ENCODE measurements around the gene HOXB8.

The HOXB8 gene

DNA sequence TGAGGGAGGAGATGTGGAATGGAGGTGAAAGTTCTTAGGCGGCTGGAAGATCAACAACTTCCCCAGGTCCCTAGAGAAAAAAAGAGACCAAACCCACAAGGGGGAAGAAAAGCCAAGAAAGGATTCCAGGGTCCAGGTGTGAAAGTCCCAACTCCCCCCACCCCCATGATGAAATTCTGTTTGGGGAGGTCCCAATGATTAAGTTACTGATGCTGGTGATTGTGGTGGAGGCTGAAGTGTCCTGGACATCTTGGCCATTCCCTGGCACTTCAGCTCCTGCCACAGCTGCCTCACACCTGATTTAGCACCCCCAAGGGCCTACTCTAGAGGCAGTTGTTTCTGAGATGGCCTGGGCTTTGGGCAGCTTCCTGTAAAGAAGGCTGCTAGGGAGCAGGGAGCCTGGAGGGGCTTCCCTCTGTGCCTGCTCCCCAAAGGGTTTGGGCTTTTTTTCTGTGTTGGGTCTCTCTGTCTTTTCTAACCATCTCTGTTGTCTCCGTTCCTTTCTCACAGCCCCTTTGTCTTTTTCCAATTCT lies 50.0 kb downstream of the HOXB8 start:
- FAIRE-seq (no peak), DNase-seq (ENCODE audit: insufficient read length, low spot score) (no peak)
- TF ChIP-seq POLR2AphosphoS5 (IDR thresholded peaks at IDR 0.05; ENCODE audit: low read depth, low read length) (no peak), TAF1 (IDR thresholded peaks at IDR 0.05; ENCODE audit: low read depth, low read length) (no peak), POU2F2 (IDR thresholded peaks at IDR 0.05; ENCODE audit: low read depth, low read length) (no peak), POLR2A (IDR thresholded peaks at IDR 0.05; ENCODE audit: low read depth, low read length) (no peak), SPI1 (IDR thresholded peaks at IDR 0.05; ENCODE audit: low read depth, low read length) (no peak), PAX5 (IDR thresholded peaks at IDR 0.05; ENCODE audit: insufficient read depth, low read length, severe bottlenecking) (no peak)

DNA sequence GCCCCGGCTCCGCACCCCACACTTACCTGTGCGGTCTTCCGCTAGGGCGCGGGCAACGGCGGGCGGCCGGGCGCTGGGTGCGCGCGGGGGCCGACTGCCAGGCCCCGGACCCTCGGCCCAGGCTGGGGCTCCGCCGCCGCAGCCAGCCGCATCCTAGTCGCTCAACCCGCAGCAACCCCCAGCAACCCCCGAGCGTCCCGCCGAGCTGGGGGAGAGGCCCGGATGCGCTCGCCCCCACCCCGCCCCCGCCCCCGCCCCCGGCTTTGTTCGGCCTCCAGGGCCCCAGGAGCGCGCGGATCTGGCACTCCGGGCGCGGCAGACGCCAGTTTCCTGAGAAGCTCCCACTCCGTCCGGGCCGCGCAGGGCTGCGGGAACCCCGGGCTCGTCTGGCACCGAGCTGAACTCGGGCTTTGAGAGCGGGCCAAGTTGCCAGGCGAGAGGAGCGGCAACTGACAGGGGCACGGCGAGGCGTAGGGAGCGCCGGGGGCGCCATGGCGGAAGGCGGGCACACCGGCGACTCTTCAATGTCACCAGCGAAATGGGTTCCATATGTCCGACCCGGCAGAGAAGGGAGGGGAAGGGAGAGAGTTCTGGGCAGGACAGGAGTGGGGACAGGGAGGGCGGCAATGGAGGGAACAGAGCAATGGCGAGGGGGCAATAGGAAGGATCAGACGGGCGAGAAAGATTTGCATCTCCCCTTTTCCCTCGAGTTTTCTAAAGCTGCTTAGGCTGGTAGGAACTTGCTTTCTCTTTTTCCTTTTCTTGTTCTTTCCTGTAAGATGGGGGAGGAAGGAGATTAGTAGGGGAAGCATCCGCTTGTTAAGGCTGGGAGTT lies 50.7 kb downstream of the HOXB8 start:
- TF ChIP-seq POU2F2 (IDR thresholded peaks at IDR 0.05; ENCODE audit: low read depth, low read length) (no peak), POLR2AphosphoS5 (IDR thresholded peaks at IDR 0.05; ENCODE audit: low read depth, low read length) (no peak), POLR2A (IDR thresholded peaks at IDR 0.05; ENCODE audit: low read depth, low read length) (no peak), PAX5 (IDR thresholded peaks at IDR 0.05; ENCODE audit: insufficient read depth, low read length, severe bottlenecking) (no peak)
- DNase-seq (ENCODE audit: insufficient read length, low spot score) (no peak), FAIRE-seq (no peak)

DNA sequence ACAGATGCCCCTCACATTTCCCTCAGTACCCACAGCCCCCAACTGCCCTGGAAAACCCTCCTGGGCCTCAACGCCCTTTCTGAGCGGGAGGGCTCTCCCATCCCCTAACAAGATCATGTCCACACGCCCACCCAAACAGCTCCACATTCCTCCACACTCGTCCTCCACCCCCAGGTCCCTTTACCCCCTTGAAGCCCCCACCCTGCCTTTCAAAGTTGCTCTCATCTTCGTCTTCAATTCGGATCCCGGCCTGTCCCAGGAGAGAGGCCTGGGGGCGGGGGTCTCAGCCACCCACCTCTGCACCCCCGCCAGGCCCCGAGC lies 51.3 kb downstream of the HOXB8 start:
- FAIRE-seq = no peak
- no peak for DNase-seq (ENCODE audit: insufficient read length, low spot score)
- TF ChIP-seq POLR2A (IDR thresholded peaks at IDR 0.05; ENCODE audit: low read depth, low read length) (no peak), SPI1 (IDR thresholded peaks at IDR 0.05; ENCODE audit: low read depth, low read length) (no peak), TAF1 (IDR thresholded peaks at IDR 0.05; ENCODE audit: low read depth, low read length) (no peak)

DNA sequence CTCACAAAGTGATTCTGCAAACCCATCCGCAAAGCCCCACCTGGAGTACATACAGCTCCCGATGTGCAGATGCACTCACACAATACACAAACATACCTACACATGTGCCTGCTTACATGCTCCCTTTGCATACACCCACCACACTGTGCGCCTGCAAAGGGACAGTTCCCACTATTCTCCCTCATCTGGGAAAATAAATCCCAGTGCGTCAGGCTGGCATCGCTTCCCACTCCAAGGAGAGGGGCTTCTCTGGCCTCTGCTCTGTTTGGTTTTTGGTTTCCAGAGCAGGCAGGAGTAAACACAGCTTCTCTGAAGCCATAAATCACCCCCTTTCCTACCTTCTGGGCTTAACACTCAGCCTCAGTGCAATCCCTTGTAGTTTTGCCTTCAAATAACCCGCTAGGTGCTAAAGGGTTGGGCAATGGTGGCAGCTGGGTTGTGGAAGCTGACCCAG lies 51.7 kb downstream of the HOXB8 start:
- DNase-seq (ENCODE audit: insufficient read length, low spot score) (no peak), FAIRE-seq (no peak)
- TF ChIP-seq SPI1 (IDR thresholded peaks at IDR 0.05; ENCODE audit: low read depth, low read length) = no peak
- TF ChIP-seq POLR2AphosphoS5 (IDR thresholded peaks at IDR 0.05; ENCODE audit: low read depth, low read length) = no peak
- TF ChIP-seq TAF1 (IDR thresholded peaks at IDR 0.05; ENCODE audit: low read depth, low read length) = no peak
- no peak for TF ChIP-seq POLR2A (IDR thresholded peaks at IDR 0.05; ENCODE audit: low read depth, low read length)
- no peak for TF ChIP-seq PAX5 (IDR thresholded peaks at IDR 0.05; ENCODE audit: insufficient read depth, low read length, severe bottlenecking)
- TF ChIP-seq POU2F2 (IDR thresholded peaks at IDR 0.05; ENCODE audit: low read depth, low read length) = no peak

DNA sequence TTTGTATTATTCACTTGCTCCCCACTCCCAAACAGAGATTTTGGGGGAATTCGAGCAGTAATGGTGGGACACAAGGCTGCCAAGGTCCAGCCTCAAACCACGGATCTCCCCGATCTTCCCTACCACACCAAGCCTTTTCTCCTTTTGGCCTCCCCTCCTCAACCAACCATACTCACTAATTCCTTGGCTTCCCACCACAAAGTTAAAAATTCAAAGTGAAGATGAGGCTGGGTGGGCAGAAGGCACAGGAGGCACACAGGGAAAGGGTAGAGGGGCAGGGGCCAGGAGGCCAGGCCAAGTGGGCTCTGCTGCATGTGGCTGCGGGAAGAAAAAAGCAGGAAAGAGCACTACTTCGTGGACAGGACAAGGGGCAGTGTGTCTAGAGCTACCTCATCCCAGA lies 52.2 kb downstream of the HOXB8 start:
- FAIRE-seq = no peak
- TF ChIP-seq POLR2AphosphoS5 (IDR thresholded peaks at IDR 0.05; ENCODE audit: low read depth, low read length) = no peak
- no peak for TF ChIP-seq SPI1 (IDR thresholded peaks at IDR 0.05; ENCODE audit: low read depth, low read length)
- TF ChIP-seq POLR2A (IDR thresholded peaks at IDR 0.05; ENCODE audit: low read depth, low read length) = no peak
- no peak for TF ChIP-seq TAF1 (IDR thresholded peaks at IDR 0.05; ENCODE audit: low read depth, low read length)
- no peak for TF ChIP-seq PAX5 (IDR thresholded peaks at IDR 0.05; ENCODE audit: insufficient read depth, low read length, severe bottlenecking)
- TF ChIP-seq POU2F2 (IDR thresholded peaks at IDR 0.05; ENCODE audit: low read depth, low read length) = no peak

More for the DNA sequence above, 52.2 kb downstream of the HOXB8 start:
- no peak for DNase-seq (ENCODE audit: insufficient read length, low spot score)
